ENCODE data around the gene PIGU. TPM values are rescaled to one million over a fixed set of nuclear protein-coding genes. Genes with fewer than 3 reads are reported as not detected.
A peak's percentile ranks its signal among the peaks of the same experiment; 100 is the strongest.

Gene PIGU
- total and polyA plus RNA-seq, 2 of the 13 experiments (the other 11 are each of a cell fraction or from before 2014, with no cell fraction given) = 45.5 to 231 TPM

DNA sequence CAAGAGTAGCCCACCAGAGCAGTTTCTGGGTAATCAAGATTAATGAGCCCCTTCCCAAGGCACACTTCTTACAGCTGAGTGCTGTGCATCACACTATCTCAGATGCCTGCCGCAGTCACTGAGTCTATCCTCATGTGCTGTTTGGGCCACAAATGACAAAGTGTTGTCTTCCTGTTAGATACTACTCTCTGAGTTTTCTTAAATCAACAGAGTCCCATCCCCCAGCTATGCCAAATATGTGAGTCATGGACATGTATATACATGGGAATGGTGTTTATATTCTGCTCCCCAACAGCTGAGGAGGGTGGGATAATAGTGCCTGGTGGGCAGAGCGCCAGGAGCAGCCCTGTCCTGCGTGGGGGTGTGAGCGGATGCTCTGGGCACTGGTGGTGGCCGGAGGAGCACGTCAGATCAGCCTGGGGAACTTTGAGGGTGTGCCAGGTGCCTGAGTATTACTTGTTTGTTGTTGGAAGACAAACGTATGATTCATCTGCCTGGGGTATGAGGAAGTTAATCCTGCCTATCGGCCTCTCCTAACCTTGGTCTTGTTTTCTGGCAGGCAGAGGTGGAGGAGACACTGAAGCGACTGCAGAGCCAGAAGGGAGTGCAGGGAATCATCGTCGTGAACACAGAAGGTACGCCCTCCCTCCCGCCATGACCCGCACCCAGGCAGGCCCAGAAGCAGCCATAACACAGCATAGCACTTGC lies 151.0 kb downstream of the PIGU start (continued):
- TF ChIP-seq, protein P1, sequence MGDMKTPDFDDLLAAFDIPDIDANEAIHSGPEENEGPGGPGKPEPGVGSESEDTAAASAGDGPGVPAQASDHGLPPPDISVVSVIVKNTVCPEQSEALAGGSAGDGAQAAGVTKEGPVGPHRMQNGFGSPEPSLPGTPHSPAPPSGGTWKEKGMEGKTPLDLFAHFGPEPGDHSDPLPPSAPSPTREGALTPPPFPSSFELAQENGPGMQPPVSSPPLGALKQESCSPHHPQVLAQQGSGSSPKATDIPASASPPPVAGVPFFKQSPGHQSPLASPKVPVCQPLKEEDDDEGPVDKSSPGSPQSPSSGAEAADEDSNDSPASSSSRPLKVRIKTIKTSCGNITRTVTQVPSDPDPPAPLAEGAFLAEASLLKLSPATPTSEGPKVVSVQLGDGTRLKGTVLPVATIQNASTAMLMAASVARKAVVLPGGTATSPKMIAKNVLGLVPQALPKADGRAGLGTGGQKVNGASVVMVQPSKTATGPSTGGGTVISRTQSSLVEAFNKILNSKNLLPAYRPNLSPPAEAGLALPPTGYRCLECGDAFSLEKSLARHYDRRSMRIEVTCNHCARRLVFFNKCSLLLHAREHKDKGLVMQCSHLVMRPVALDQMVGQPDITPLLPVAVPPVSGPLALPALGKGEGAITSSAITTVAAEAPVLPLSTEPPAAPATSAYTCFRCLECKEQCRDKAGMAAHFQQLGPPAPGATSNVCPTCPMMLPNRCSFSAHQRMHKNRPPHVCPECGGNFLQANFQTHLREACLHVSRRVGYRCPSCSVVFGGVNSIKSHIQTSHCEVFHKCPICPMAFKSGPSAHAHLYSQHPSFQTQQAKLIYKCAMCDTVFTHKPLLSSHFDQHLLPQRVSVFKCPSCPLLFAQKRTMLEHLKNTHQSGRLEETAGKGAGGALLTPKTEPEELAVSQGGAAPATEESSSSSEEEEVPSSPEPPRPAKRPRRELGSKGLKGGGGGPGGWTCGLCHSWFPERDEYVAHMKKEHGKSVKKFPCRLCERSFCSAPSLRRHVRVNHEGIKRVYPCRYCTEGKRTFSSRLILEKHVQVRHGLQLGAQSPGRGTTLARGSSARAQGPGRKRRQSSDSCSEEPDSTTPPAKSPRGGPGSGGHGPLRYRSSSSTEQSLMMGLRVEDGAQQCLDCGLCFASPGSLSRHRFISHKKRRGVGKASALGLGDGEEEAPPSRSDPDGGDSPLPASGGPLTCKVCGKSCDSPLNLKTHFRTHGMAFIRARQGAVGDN (CRISPR knock-in tag; IDR thresholded peaks at IDR 0.05) = peak; percentile 98
- TF ChIP-seq ZNF234 (CRISPR knock-in tag; conservative IDR thresholded peaks at IDR 0.05) (no peak), REL (CRISPR knock-in tag; conservative IDR thresholded peaks at IDR 0.05) (no peak; the same call in 1 of the 2 replicates), SOX5 (CRISPR knock-in tag; IDR thresholded peaks at IDR 0.05; ENCODE audit: borderline replicate concordance) (peak; percentile 92), ZNF101 (CRISPR knock-in tag; IDR thresholded peaks at IDR 0.05; ENCODE audit: borderline replicate concordance, low read depth) (no peak), ZBTB8A (CRISPR knock-in tag; IDR thresholded peaks at IDR 0.05; ENCODE audit: borderline replicate concordance, low read depth) (no peak), SSRP1 (CRISPR knock-in tag; IDR thresholded peaks at IDR 0.05) (no peak; the same call in 1 of the 2 replicates), ZNF260 (CRISPR knock-in tag; IDR thresholded peaks at IDR 0.05; ENCODE audit: borderline replicate concordance, low read depth) (no peak), ZBTB14 (CRISPR knock-in tag; IDR thresholded peaks at IDR 0.05) (no peak), FOXJ3 (CRISPR knock-in tag; IDR thresholded peaks at IDR 0.05; ENCODE audit: borderline replicate concordance) (peak; percentile 70), HNF1B (CRISPR knock-in tag; IDR thresholded peaks at IDR 0.05) (peak; percentile 92), SRSF9 (IDR thresholded peaks at IDR 0.05; ENCODE audit: borderline replicate concordance, insufficient read depth, low read depth, low read length, poor library complexity, severe bottlenecking) (no peak), ARID4A (CRISPR knock-in tag; IDR thresholded peaks at IDR 0.05; ENCODE audit: borderline replicate concordance) (peak; percentile 71; the same call in 1 of the 2 replicates), ZNF30 (CRISPR knock-in tag; IDR thresholded peaks at IDR 0.05) (no peak), ZFP82 (CRISPR knock-in tag; IDR thresholded peaks at IDR 0.05; ENCODE audit: borderline replicate concordance) (no peak), HNRNPL (IDR thresholded peaks at IDR 0.05; ENCODE audit: low read depth, low read length) (peak; percentile 80), TARDBP (CRISPR knock-in tag; IDR thresholded peaks at IDR 0.05) (peak; percentile 80; the same call in 1 of the 2 replicates)
